NCI-H69 (cell line): Measurements from ENCODE around the gene ZKSCAN1.
"Not testable (repeated sequence)": the region's sequence is repeated elsewhere in the genome, so short reads cannot be mapped to it uniquely, and the experiment has no call there.

ENCODE experiments used
- DNase-seq: peaks from one replicate; lab custom pipeline; 2025; lab: John Stamatoyannopoulos, UW

Gene ZKSCAN1

DNA sequence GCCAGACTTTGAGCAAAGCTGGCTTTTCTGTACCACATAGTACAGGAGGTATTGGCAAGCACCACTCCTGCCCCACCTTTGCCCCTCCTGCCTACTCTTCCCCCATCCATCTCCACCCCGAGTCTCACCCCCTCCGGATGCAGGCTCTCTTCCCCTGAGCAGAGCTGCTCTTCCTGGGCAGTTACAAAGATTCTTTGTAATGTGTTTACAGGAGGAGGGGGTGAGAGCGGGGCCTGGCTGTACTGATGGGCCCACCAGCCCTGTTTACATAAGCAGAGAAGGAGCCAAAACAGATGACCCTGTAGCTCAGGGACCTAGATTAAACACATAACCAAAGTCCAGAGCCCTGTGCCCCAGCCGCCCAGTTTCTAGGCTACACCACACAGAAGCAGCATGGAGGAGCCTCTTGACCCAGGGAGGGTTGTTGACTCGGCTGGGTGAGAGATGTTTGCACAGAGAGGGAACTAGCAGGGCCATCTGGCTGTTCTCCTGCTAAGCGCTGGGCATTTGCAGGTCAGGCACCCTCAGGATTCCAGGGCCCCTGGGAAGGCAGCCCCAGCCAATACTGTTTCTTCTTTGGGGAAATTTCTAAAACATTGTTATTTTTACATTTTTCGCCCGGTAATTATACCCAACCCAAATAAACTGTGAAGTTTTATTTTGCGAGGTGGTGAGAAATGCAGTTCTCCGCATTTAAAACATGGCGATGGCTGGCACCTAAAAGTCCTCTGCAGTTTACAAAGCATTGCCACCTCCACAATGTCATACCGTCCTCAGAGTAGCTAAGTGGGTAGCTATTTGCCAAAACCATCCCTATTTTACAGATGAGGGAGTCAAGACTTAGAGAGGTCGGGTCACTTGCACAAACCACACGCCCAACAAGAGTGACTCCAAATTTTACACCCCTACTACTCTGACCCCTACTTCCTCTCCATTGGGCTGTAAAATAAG is 11.4 kb upstream of the ZKSCAN1 start:
- DNase-seq: peak; percentile 97

DNA sequence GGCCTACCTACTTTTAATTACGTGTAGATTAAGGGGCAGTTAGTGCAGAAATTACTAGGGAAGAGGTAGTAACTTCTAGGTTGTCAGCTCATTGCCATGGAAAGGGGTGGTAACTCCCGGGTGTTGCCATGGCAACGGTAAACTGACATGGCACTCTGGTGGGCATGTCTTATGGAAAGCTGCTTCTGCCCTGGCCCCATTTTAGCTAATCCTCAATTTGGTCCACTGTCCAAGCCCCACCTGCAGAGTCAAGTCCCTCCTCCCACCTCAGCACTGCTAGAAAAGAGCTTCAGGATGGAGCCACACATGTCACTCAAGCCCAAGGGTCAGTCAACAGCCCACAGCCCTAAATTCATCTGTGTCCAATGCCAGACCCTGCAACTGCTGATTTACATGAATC is 7.5 kb upstream of the ZKSCAN1 start:
- peak; percentile 13 for DNase-seq

DNA sequence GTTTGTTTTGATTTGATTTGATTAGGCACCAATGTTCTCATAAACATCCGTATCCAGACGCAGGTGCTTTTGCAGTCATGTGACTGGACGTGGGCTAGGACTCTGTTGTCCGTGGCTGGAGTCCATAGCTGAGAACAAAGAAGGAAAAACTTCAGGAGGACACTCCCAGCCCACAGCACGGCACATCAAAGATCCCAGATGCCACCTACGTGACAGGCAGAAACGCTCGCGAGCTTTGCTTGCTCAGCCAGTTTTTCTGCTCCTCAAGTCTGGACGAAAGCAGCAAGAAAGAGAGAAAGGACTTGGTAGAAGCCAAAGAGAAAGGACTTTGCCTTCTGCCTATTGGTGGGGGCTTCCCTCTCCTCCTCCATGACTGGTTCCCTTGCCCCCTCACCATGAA is 6.9 kb upstream of the ZKSCAN1 start:
- DNase-seq: no peak

DNA sequence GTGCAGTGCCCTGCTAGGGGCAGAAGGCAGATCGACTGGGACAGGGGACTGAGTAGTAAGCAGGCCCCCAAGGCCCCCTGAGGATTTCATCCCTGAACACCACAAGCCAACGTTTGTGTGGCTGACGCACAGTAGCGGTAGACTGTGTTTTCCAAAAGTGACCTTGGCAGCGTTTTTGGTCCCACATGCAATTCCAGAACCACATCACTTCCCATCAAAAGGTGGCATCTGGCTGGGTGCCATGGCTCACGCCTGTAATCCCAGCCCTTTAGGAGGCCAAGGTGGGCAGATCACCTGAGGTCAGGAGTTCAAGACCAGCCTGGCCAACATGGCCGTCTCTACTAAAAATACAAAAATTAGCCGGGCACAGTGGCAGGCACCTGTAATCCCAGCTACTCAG is 5.4 kb upstream of the ZKSCAN1 start:
- DNase-seq: not testable (repeated sequence)

DNA sequence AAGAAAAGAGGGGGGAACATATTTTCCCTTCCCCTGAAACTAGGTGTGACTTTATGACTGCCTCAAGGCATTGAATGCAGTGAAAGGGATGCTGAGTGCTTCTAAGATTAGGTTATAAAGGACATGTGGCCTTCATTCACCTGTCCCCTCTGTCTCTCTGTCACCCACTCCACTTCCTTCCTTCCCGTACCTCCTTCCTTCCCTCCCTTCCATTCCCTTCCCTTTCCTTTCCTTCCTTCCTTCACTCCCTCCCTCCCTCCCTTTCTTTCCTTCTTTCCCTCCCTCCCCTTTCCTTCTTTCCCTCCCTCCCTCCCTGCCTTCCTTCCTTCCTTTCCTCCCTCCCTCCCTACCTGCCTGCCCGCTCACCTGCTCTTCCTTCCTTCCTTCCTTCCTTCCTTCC is 4.5 kb upstream of the ZKSCAN1 start:
- DNase-seq: no peak

DNA sequence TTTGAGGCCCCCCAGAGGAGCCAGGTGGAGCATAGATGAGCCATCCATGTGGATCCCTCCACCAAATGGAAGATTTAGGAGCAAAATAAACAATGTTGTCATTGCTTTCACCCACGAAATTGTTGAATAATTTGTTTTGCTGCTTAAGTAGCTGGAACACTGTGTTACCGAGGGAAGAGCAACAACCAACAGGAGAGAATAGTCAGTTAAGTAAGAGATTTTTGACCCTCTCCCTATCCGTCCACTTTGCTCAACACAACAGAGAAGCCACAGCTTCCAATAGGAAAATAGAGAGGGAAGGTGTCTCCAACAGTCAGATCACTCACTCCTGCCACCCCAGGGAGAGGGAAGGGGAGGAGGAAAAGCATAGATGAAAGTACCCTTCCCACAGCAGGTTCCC is 3.9 kb upstream of the ZKSCAN1 start:
- peak; percentile 6 for DNase-seq

DNA sequence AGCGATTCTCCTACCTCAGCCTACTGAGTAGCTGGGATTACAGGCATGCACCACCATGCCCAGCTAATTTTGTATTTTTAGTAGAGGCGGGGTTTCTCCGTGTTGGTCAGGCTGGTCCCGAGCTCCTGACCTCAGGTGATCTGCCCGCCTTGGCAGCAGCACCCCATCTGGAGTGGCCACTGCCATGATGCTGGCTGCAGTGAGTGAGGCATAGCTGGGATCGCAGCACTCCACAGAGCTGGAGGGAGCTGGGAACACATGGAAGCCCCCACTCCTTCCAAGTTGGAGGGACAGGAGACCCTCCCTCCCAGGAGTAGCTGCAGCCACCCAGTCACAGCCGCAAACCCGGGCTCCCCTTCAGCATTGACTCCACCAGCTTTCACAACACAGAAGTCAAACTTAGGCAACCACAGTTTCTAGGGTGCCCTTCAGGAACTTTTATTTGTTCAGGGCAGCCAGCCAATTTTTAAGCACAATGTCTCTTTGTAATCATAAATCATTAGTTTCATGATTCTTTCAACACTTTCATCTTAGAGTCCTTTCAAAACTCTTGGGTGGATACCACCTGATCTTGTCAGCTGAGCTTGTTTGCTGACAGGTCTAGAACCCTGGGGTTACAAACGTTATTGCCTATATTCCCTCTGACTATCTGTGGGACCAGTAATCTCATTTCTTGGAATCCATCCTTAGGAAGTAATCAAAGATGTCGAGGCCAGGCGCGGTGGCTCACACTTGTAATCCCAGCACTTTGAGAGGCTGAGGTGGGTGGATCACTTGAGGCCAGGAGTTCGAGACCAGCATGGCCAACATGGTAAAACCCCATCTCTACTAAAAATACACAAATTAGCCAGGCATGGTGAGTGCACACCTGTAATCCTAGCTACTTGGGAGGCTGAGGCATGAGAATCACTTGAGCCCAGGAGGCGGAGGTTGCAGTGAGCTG is 2.7 kb upstream of the ZKSCAN1 start:
- peak; percentile 31 for DNase-seq

DNA sequence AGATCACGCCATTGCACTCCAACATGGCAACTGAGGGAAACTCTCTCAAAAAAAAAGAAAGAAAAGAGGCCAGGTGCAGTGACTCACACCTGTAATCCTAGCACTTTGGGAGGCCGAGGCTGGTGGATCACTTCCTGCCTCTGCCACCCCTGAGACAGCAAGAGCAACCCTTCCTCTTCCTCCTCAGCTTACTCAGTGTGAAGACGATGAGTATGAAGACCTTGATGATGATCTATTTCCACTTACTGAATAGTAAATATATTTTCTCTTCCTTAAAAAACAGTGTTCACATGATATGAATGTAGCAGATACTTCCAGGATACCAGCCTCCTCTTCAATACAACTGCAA is 2.1 kb upstream of the ZKSCAN1 start:
- peak; percentile 17 for DNase-seq

DNA sequence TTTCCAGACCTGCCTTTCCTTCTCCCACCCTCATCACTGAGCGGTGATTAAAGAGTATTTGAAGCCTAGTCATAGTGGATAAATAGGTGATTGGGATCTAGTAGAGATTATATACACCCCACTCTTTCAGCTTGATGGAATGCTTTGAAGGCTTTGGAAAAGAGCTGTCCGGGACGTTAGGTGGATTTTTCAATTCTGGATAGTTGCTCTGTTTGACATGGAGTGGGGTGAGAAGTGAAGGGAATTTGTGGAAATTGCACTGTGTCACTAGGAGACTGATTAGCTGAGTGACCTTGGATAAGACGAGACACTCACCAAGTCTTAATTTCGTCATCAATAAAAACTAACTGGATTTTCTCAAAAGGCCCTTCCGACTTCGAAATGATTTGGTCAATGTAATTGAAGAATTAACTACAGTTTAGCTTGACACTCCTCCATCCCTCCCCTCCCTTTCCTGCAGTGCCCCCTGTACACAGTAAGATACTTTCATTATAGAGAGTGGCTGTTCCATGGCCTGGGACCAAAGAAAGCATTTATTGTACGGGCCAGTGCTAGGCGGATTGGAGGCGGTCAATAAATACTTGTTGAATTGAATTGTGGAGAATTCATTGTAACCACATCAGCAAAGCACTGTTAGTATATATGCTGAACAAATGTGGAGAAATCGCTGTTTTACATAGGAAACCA is 962 bp downstream of the ZKSCAN1 start:
- DNase-seq: peak; percentile 35

DNA sequence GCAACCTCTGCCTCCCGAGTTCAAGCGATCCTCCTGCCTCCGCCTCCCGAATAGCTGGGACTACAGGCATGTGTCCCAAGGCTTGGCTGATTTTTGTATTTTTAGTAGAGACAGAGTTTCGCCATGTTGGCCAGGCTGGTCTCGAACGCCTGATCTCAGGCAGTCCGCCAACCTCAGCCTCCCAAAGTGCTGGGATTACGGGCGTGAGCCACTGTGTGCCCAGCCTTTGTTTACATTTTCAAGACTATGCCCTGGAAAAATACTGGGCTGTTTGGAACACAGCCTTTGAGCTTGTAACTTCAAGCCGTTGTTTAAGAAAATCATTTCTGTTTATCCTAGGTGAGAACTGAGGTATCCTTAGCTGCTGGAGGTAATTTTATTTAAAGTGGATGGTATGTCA is 1.9 kb downstream of the ZKSCAN1 start:
- DNase-seq: no peak

DNA sequence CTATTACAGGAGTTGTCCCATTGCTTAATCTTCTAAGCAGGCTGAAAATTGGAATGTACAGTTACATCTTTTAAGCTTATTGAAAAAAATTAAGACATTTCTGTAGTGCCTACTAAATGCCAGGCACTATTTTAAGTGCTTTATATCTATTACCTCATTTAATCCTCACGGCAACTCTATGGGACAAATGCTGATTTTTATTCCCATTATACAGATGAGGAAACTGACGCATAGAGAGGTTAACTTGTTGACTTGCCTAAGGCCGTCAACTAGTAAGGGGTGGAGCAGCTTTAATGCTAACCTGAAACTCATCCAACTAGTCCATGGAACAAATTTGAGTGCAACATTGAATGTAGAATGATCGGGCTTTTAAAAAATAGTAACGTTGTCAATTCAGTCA is 2.5 kb downstream of the ZKSCAN1 start:
- DNase-seq: no peak

DNA sequence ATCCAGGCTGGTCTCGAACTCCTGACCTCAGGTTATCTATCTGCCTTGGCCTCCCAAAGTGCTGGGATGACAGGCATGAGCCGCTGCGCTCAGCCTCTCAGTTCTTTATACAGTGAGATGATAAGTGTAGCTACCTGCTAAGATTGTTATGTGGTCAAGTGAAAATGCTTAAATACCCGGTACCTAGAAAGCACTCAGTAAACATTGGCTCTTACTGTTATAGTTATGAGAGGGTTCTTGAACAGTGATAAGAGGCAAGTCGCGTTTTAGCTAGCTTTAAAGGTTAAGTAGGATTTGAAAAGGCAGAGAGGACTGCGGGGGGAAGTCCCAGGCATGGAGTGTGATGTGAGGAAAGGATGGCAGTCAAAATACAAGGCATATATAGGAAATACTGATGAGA is 4.5 kb downstream of the ZKSCAN1 start:
- DNase-seq: no peak

DNA sequence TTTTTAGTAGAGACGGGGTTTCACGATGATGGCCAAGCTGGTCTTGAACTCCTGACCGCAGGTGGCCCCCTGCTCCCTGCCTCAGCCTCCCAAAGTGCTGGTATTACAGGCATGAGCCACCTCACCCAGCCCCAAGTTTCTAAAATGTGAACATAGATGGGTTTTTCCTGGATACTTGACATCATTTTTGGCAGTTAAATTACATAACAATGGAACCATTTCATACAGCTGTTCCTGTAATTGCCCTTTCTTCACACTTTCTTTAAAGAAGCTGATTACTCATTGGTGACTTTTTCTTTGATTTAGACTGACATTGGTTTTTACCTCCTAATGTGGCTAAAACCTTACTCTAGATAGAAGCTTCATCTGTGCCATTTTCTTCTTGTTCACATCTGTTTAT is 5.9 kb downstream of the ZKSCAN1 start:
- DNase-seq: no peak

DNA sequence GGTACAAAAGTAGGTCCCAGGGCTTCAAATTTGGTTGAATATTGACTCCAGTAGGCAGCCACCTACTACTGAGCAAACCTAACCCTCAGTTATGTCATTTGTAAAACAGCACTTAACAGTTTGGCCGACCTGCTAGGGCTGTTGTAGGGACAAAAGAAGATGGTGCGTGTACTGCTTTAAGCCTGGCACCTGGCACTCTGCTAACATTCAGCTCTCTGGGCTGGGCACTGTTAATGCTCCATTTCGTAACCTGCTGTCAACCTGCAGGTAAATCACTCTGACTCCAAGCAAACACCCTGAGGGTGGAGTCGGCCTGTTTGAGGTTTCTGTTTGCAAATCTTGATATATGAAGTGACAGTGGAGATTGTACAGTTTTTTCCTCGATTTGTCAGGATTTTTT is 7.2 kb downstream of the ZKSCAN1 start:
- peak; percentile 92 for DNase-seq

DNA sequence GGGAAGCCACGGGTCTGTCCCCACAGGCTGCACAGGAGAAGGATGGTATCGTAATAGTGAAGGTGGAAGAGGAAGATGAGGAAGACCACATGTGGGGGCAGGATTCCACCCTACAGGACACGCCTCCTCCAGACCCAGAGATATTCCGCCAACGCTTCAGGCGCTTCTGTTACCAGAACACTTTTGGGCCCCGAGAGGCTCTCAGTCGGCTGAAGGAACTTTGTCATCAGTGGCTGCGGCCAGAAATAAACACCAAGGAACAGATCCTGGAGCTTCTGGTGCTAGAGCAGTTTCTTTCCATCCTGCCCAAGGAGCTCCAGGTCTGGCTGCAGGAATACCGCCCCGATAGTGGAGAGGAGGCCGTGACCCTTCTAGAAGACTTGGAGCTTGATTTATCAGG is 8.1 kb downstream of the ZKSCAN1 start:
- no peak for DNase-seq

DNA sequence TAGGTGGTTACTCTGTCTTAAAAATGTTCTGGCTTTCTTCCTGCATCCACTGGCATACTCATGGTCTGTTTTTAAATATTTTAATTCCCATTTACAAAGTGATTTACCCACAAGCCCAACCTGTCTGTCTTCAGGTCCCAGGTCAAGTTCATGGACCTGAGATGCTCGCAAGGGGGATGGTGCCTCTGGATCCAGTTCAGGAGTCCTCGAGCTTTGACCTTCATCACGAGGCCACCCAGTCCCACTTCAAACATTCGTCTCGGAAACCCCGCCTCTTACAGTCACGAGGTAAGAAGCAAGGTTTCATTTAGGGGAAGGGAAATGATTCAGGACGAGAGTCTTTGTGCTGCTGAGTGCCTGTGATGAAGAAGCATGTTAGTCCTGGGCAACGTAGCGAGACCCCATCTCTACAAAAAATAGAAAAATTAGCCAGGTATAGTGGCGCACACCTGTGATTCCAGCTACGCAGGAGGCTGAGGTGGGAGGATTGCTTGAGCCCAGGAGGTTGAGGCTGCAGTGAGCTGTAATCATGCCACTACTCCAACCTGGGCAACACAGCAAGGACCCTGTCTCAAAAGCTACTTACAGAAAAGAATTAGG is 8.7 kb downstream of the ZKSCAN1 start:
- no peak for DNase-seq

DNA sequence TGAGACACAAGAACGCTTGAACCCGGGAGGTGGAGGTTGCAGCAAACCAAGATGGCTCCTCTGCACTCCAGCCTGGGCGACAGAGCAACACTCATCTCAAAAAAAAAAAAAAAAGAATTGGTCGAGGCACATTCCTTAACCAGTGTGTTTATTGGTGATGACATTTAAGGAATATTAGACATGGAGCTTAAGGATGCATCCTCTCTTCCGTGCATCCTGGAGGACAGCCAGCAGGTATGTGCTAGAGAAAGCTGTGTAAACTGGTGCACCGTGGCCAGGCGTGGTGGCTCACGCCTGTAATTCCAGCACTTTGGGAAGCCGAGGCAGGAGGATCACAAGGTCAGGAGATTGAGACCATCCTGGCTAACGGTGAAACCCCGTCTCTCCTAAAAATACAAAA is 11.8 kb downstream of the ZKSCAN1 start:
- no peak for DNase-seq

DNA sequence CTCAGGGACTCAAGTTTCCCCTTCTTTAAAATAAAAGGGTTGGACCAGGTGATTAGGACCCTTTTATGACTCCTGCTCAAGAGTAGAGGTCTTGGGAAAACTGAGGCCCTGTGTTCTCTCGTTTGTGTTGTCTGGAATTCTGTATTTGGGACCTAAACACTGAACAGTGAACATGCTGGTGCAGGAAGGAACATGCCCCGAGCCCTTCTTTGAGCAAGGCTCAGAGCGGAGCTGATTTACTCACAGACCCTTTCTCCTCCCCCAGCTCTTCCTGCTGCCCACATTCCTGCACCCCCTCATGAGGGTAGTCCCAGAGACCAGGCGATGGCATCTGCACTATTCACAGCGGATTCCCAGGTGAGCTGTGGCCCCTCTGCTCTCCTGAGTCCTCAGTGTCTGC is 14.2 kb downstream of the ZKSCAN1 start:
- no peak for DNase-seq

DNA sequence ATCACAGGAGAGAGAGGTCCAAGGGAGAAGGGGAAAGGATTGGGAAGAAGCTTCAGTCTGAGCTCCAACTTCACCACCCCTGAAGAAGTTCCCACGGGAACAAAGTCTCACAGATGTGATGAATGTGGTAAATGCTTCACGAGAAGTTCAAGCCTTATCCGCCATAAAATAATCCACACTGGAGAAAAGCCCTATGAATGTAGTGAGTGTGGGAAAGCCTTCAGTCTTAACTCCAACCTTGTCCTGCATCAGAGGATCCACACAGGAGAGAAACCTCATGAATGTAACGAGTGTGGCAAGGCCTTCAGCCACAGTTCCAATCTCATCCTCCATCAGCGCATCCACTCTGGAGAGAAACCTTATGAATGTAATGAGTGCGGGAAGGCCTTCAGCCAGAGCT is 18.1 kb downstream of the ZKSCAN1 start:
- no peak for DNase-seq

DNA sequence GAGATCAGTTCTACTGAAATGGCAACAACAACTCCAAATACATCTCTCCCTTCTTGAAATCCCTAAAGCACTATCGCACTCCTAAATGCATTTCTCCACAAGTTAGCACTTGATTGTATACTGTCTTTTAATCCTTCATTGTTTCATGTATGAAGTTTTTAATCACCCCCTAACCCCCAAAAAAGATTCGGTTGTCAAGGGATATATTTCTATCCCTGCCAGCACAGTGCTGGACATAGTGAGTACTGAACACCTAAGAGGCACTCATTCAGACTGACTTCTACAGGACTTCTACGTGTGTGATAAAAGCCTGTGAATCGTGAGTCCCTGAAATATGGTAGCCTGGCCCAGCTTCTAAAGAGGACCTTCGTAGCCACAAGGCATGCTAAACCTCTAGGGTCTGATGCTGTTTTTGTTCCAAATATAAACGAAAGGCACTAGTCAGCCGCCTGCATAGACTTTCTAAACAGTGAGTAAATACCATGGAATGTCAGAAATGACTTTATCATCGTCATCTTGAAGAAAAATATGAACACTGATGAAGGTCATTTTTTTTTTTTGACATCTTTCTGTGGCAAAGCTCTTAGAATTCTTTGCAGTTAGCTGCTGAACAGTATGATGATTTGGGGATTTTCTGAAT is 19.6 kb downstream of the ZKSCAN1 start:
- DNase-seq: no peak

DNA sequence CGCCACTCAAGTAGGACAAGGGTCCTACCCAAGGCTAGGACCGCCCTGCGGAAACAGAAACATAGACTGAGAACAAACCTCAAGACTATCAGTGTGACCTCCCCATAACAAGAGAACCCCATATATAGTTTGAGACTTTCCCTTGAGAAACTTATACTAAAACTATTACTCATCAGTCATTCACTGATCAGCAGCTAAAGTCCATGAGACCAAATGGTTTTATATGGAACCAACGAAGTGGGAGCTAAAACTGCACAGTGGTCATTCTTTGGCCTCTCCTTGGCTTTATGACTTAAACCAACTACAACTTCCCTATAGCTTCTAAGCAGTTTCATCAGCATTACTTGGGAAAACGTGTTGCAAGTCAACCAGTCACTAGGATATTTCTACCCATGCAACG is 20.5 kb downstream of the ZKSCAN1 start:
- no peak for DNase-seq

DNA sequence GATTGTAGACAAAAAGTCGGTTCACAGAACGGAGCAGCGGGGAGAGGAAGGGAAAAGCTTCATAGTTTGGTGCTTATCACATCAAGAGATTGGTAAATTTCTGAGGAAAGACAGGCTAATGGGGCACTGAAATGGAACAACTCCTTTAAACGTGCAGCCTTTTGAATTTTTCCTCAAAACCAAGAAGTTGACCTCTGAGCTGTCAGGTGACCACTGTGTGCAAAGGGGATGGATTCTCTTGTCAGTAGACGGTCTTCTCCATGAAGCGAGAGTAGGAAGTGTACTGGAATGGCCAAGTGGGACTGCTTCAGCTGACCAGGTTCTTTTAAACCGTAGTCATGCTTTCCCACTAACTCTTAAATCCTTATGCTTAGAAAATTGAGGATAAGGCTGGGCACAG is 22.9 kb downstream of the ZKSCAN1 start:
- no peak for DNase-seq
